Mammary epithelial cell (primary cell): Measurements from ENCODE around the gene IL11.

ENCODE experiments used
- EZH2 ChIP-seq: IDR thresholded peaks from 2 replicates; pipeline ENCODE4 v1.6.1; 2012; ENCODE audit warnings: low read length, inconsistent platforms, borderline replicate concordance
- TF ChIP-seq, protein P1 (sequence below), 2 donors: IDR thresholded peaks in 1 of 2; conservative IDR thresholded peaks in 1 of 2; 2 replicates each; pipeline ENCODE4 v1.5.1; 2011 to 2012; ENCODE audit warnings: inconsistent platforms in 2 of 2, low read length in 2 of 2, mild to moderate bottlenecking in 2 of 2, control low read depth in 1 of 2, low read depth in 1 of 2; ENCODE audit not compliant: insufficient read depth in 1 of 2; ENCODE audit errors: extremely low read depth in 1 of 2

DNA sequence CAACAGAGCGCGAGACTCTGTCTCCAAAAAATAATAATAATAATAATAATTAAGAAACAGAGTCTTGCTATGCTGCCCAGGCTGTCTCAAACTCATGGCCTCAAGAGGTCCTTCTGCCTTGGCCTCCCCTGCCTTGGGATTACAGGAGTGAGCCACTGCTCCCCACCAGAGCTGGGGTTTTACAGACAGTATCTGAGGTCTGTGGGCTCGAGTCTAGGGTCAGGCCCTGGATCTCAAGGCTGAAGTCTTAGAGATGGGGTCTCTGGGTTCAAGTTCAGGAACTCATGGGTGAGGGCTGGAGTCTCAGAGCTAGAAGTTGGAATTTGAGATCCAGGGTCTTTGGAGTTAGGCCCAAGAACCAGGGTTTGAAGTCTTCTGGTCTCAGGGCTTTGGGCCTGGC lies 3.5 kb downstream of the IL11 start:
- TF ChIP-seq, protein P1, sequence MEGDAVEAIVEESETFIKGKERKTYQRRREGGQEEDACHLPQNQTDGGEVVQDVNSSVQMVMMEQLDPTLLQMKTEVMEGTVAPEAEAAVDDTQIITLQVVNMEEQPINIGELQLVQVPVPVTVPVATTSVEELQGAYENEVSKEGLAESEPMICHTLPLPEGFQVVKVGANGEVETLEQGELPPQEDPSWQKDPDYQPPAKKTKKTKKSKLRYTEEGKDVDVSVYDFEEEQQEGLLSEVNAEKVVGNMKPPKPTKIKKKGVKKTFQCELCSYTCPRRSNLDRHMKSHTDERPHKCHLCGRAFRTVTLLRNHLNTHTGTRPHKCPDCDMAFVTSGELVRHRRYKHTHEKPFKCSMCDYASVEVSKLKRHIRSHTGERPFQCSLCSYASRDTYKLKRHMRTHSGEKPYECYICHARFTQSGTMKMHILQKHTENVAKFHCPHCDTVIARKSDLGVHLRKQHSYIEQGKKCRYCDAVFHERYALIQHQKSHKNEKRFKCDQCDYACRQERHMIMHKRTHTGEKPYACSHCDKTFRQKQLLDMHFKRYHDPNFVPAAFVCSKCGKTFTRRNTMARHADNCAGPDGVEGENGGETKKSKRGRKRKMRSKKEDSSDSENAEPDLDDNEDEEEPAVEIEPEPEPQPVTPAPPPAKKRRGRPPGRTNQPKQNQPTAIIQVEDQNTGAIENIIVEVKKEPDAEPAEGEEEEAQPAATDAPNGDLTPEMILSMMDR (conservative IDR thresholded peaks at IDR 0.05 in 1 of 2, IDR thresholded peaks at IDR 0.05 in 1 of 2; ENCODE audit: extremely low read depth in 1 of 2, insufficient read depth in 1 of 2, low read depth in 1 of 2, low read length in 2 of 2), result no peak
- no peak for TF ChIP-seq EZH2
